ENCODE data around the gene PER2. TPM values are rescaled to one million over a fixed set of nuclear protein-coding genes. Genes with fewer than 3 reads are reported as not detected.

PER2 gene
- total RNA-seq, 2 experiments from 2014 or later, result 17.4 to 17.6 TPM

- TF ChIP-seq CTCF (IDR thresholded peaks at IDR 0.05), result no peak
- POLR2A ChIA-PET, result no interaction called here
- CTCF ChIA-PET, result no interaction called here
Measured at GRCh38 chr2:238296638-238297457, 8.4 kb upstream of the PER2 start.

GRCh38 chr2:238295144-238296112 is 7.0 kb upstream of the PER2 start:
- H3K27ac Mint-ChIP-seq, result no peak overlapping the region
- H3K4me3 Mint-ChIP-seq, result no peak overlapping the region
- no peaks in the 10 kb centered on the region for H3K27me3 Mint-ChIP-seq
- ChIA-PET POLR2A (no interaction called here), CTCF (no interaction called here)
- ATAC-seq (no peak), DNase-seq (no peak)
- peaks cover 1% of the 10 kb centered on the region for H3K4me1 Mint-ChIP-seq (ENCODE audit: low read depth)
- no peaks in the 10 kb centered on the region for H3K36me3 Mint-ChIP-seq (ENCODE audit: low read depth)
- intact Hi-C loops (cut with micrococcal nuclease), result no loop called here
- no peaks in the 10 kb centered on the region for H3K9me3 Mint-ChIP-seq
- no peak for TF ChIP-seq CTCF (IDR thresholded peaks at IDR 0.05)

More at GRCh38 chr2:238296638-238297457, 8.4 kb upstream of the PER2 start:
- H3K9me3 Mint-ChIP-seq, result no peaks in the 10 kb centered on the region
- DNase-seq (no peak), ATAC-seq (no peak)
- no peaks in the 10 kb centered on the region for H3K36me3 Mint-ChIP-seq (ENCODE audit: low read depth)
- H3K27ac Mint-ChIP-seq, result no peak overlapping the region
- H3K27me3 Mint-ChIP-seq, result no peaks in the 10 kb centered on the region
- no peaks in the 10 kb centered on the region for H3K4me1 Mint-ChIP-seq (ENCODE audit: low read depth)
- intact Hi-C loops (cut with micrococcal nuclease), result no loop called here
- no peak overlapping the region for H3K4me3 Mint-ChIP-seq

- intact Hi-C loops (cut with micrococcal nuclease), result no loop called here
- TF ChIP-seq CTCF (IDR thresholded peaks at IDR 0.05), result no peak
- no peak overlapping the region for H3K4me3 Mint-ChIP-seq
- ATAC-seq (no peak), DNase-seq (no peak)
- H3K27ac Mint-ChIP-seq, result no peak overlapping the region
- H3K9me3 Mint-ChIP-seq, result no peaks in the 10 kb centered on the region
- ChIA-PET POLR2A (no interaction called here), CTCF (no interaction called here)
- peaks cover 10% of the 10 kb centered on the region for H3K4me1 Mint-ChIP-seq (ENCODE audit: low read depth)
- no peaks in the 10 kb centered on the region for H3K27me3 Mint-ChIP-seq
- no peaks in the 10 kb centered on the region for H3K36me3 Mint-ChIP-seq (ENCODE audit: low read depth)
Measured at GRCh38 chr2:238294393-238295143, 6.2 kb upstream of the PER2 start.

GRCh38 chr2:238294046-238294392 is 5.6 kb upstream of the PER2 start:
- CTCF ChIA-PET, result no interaction called here
- H3K27me3 Mint-ChIP-seq, result no peaks in the 10 kb centered on the region
- POLR2A ChIA-PET, result no interaction called here

More at GRCh38 chr2:238294046-238294392, 5.6 kb upstream of the PER2 start:
- ATAC-seq, result no peak
- intact Hi-C loops (cut with micrococcal nuclease), result no loop called here
- Mint-ChIP-seq H3K4me3 (no peak overlapping the region), H3K36me3 (ENCODE audit: low read depth) (no peaks in the 10 kb centered on the region), H3K9me3 (no peaks in the 10 kb centered on the region), H3K27ac (no peak overlapping the region), H3K4me1 (ENCODE audit: low read depth) (peaks cover 14% of the 10 kb centered on the region)
- TF ChIP-seq CTCF (IDR thresholded peaks at IDR 0.05), result no peak
- no peak for DNase-seq
